Skeletal muscle tissue (tissue), 4 donors: ENCODE data around the gene EDC3. TPM values are rescaled to one million over a fixed set of nuclear protein-coding genes. Genes with fewer than 3 reads are reported as not detected.
A peak's percentile ranks its signal among the peaks of the same experiment; 100 is the strongest.

ENCODE experiments used
- H3K27ac ChIP-seq: one replicate; pipeline ENCODE4 v1.7.0; 2013; ENCODE audit warnings: mild to moderate bottlenecking, low read depth, low read length, inconsistent platforms
- H3K27me3 ChIP-seq, 3 donors: one replicate each; pipeline ENCODE4 v1.7.0; 2013; ENCODE audit warnings: low read length in 3 of 3; ENCODE audit not compliant: control insufficient read depth in 3 of 3, insufficient read depth in 3 of 3
- H3K36me3 ChIP-seq, 3 donors: one replicate each; pipeline ENCODE4 v1.7.0; 2013; ENCODE audit warnings: low read length in 3 of 3; ENCODE audit not compliant: control insufficient read depth in 3 of 3, insufficient read depth in 3 of 3
- H3K4me1 ChIP-seq, 3 donors: one replicate each; pipeline ENCODE4 v1.7.0; 2013; ENCODE audit warnings: low read length in 3 of 3, mild to moderate bottlenecking in 3 of 3; ENCODE audit not compliant: control insufficient read depth in 3 of 3, insufficient read depth in 3 of 3
- H3K4me3 ChIP-seq, 3 donors: one replicate each; pipeline ENCODE4 v1.7.0; 2013; ENCODE audit warnings: low read length in 3 of 3
- H3K9ac ChIP-seq, 3 donors: one replicate each; pipeline ENCODE4 v1.7.0; 2013; ENCODE audit warnings: low read length in 3 of 3, mild to moderate bottlenecking in 3 of 3, moderate library complexity in 2 of 3, low read depth in 1 of 3
- H3K9me3 ChIP-seq, 3 donors: one replicate each; pipeline ENCODE4 v1.7.0; 2013; ENCODE audit warnings: low read length in 3 of 3; ENCODE audit not compliant: control insufficient read depth in 3 of 3
- total RNA-seq: library from RNA; depleted of rRNA; stranded (reverse); fragments of >200 nt; gene quantifications from one replicate; pipeline ENCODE4 v1.2.3, GENCODE V29; 2014
- donor health status: Osteomylitis.

EDC3 gene
- total RNA-seq, 1 donor from 2014 or later = 16.2 TPM

GRCh38 chr15:74656935-74657535 is 38.8 kb downstream of the EDC3 start:
- H3K4me3 ChIP-seq = no peak overlapping the region
- peak overlapping the region in 1 of 3 donors; percentile 44 for H3K9ac ChIP-seq
- no peaks in the 10 kb centered on the region for H3K27me3 ChIP-seq
- peaks cover 20 to 40% (median 34%) of the 10 kb centered on the region in 3 donors for H3K4me1 ChIP-seq
- no peak overlapping the region for H3K27ac ChIP-seq
- no peaks in the 10 kb centered on the region for H3K9me3 ChIP-seq
- H3K36me3 ChIP-seq = no peaks in the 10 kb centered on the region

GRCh38 chr15:74655424-74655823 is 40.4 kb downstream of the EDC3 start:
- no peak overlapping the region for H3K9ac ChIP-seq
- H3K9me3 ChIP-seq = no peaks in the 10 kb centered on the region
- H3K27me3 ChIP-seq = no peaks in the 10 kb centered on the region
- peaks cover 26 to 52% (median 47%) of the 10 kb centered on the region in 3 donors for H3K4me1 ChIP-seq
- H3K4me3 ChIP-seq = no peak overlapping the region
- no peaks in the 10 kb centered on the region for H3K36me3 ChIP-seq
- H3K27ac ChIP-seq = peak overlapping the region; percentile 49

GRCh38 chr15:74653426-74654102 is 42.3 kb downstream of the EDC3 start:
- Histone ChIP-seq H3K9me3 (no peaks in the 10 kb centered on the region), H3K27ac (peak overlapping the region; percentile 49), H3K9ac (peak overlapping the region in 1 of 3 donors; percentile 40), H3K4me1 (peaks cover 30 to 57% (median 54%) of the 10 kb centered on the region in 3 donors), H3K4me3 (no peak overlapping the region), H3K27me3 (no peaks in the 10 kb centered on the region), H3K36me3 (no peaks in the 10 kb centered on the region)

GRCh38 chr15:74651242-74651741 is 44.5 kb downstream of the EDC3 start:
- Histone ChIP-seq H3K27ac (no peak overlapping the region), H3K9ac (no peak overlapping the region), H3K36me3 (peaks cover 0 to 2% (median 0%) of the 10 kb centered on the region in 3 donors), H3K4me1 (peaks cover 34 to 46% (median 45%) of the 10 kb centered on the region in 3 donors), H3K9me3 (no peaks in the 10 kb centered on the region), H3K27me3 (no peaks in the 10 kb centered on the region), H3K4me3 (no peak overlapping the region)

- Histone ChIP-seq H3K9me3 (no peaks in the 10 kb centered on the region), H3K27me3 (no peaks in the 10 kb centered on the region), H3K27ac (no peak overlapping the region), H3K36me3 (peaks cover 0 to 2% (median 0%) of the 10 kb centered on the region in 3 donors), H3K4me1 (peaks cover 22 to 36% (median 29%) of the 10 kb centered on the region in 3 donors), H3K9ac (no peak overlapping the region), H3K4me3 (no peak overlapping the region)
Measured at GRCh38 chr15:74648051-74648842, 47.6 kb downstream of the EDC3 start.

- Histone ChIP-seq H3K9ac (no peak overlapping the region), H3K27me3 (no peaks in the 10 kb centered on the region), H3K4me1 (peaks cover 28 to 42% (median 38%) of the 10 kb centered on the region in 3 donors), H3K36me3 (peaks cover 0 to 10% (median 2%) of the 10 kb centered on the region in 3 donors), H3K27ac (no peak overlapping the region), H3K4me3 (no peak overlapping the region), H3K9me3 (no peaks in the 10 kb centered on the region)
Measured at GRCh38 chr15:74646480-74646879, 49.3 kb downstream of the EDC3 start.

- Histone ChIP-seq H3K27me3 (no peaks in the 10 kb centered on the region), H3K27ac (no peak overlapping the region), H3K9me3 (no peaks in the 10 kb centered on the region), H3K4me1 (peaks cover 27 to 28% (median 28%) of the 10 kb centered on the region in 3 donors), H3K4me3 (no peak overlapping the region), H3K9ac (peak overlapping the region in 1 of 3 donors; percentile 10), H3K36me3 (peaks cover 14 to 27% (median 14%) of the 10 kb centered on the region in 3 donors)
Measured at GRCh38 chr15:74643665-74644204, 52.1 kb downstream of the EDC3 start.

DNA sequence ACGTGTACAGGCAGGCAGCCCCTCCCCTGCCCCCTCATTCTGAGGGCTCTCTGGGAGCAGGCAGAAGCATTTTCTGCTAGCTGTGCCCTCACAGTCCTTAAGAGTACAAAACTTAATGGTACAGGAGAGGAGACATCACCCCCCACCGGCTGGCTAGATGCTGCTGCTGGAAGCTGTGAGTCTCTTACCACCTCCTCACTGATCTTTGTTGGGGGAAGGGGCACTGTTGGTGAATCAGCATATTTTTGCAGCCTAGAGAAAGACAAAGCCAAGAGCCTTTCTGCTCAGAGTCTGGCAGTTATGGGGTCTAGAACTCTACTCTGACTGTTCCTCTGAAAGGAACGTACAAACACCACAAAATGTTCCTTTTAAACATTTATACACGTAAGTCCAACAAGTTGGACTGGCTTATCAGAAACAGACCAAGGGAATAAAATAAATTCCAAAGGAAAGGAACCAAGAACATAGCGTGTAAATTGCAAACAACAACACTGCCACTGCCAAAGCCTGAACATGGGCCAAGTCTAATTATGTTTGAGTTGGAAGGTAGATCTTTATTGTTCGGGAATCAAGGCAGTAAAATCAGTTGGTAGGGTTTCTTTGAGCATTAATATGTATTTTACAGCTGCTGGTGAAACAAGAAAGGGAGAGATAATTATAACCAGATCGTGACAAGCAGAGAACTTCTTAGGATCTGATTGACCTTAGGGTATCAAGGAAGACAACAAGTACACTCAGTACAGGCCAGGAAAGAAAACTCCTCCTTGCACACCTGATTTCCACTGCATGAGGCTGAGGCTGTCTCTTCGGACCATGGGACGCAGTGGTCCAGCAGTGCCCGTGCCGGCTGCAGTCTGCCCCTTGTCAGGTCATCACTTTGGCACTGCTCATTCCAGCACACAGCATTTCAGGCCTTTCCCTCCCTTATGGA is 52.8 kb downstream of the EDC3 start:
- Histone ChIP-seq H3K36me3 (peaks cover 14 to 31% (median 18%) of the 10 kb centered on the region in 3 donors), H3K4me3 (no peak overlapping the region), H3K9ac (peak overlapping the region; percentile 10 to 51 (median 13)), H3K9me3 (no peaks in the 10 kb centered on the region), H3K4me1 (peaks cover 24 to 28% (median 28%) of the 10 kb centered on the region in 3 donors), H3K27ac (no peak overlapping the region), H3K27me3 (no peaks in the 10 kb centered on the region)

- Histone ChIP-seq H3K27ac (no peak overlapping the region), H3K36me3 (peaks cover 14 to 36% (median 25%) of the 10 kb centered on the region in 3 donors), H3K27me3 (no peaks in the 10 kb centered on the region), H3K9ac (peak overlapping the region in 1 of 3 donors; percentile 51), H3K4me1 (peaks cover 24 to 28% (median 25%) of the 10 kb centered on the region in 3 donors), H3K9me3 (no peaks in the 10 kb centered on the region), H3K4me3 (no peak overlapping the region)
Measured at GRCh38 chr15:74642348-74642733, 53.5 kb downstream of the EDC3 start.
